HG02973 (cell line): Measurements from ENCODE around the gene CFAP57.

ENCODE experiments used
- ATAC-seq: cut with Tn5 transposase; IDR thresholded peaks from one replicate; pipeline ENCODE4 v1.9.1; 2021; ENCODE audit warnings: moderate library complexity; ENCODE audit not compliant: unreplicated experiment

CFAP57 gene

DNA sequence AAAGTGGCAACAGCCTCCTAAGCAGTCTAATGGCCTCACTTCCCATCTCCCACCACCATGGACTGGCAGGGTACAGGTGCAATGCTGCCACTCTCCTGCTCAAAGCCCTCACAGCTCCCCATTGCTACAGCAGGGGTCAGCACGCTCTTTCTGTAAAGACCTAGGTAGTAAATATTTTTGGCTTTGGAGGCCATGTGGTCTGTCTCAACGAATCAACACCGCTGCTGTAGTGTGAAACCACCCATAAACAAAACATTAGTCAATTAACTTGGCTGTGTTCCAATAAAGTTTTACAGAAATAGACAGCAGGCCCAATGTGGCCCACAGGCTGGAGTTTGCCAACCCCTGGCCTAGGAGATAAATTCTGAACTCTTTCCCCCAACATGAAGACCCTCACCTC is 53.0 kb downstream of the CFAP57 start:
- no peak for ATAC-seq

DNA sequence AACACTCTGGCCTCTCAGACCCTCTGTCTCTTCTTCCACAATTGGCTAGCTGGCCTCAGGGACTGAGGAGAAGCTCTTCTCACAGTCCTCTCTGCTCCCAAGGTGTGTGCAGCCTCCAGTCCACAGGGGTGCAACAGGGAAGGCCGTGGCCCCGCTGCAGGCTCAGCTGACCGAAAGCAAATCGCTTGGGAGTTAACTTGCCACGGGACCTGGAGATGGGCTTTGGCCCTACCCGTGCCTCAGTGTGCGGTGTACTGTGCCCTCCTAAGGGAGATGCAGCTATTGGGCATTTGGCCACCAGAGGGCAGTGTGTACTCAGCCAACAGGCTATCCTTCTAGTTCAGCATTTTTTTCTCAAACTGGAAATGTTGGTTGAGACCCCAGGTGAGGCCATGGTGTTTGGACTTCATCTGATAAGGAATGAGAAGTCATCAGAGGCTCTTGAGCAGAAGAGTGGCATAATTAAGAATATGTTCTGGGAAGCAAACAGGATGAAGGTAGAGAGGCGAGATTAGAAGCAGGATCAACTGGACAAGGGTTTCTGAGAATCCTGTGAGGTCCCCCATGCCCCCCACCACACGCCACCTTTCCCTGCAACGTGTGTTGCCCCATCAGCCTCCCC is 55.1 kb downstream of the CFAP57 start:
- peak; percentile 58 for ATAC-seq

DNA sequence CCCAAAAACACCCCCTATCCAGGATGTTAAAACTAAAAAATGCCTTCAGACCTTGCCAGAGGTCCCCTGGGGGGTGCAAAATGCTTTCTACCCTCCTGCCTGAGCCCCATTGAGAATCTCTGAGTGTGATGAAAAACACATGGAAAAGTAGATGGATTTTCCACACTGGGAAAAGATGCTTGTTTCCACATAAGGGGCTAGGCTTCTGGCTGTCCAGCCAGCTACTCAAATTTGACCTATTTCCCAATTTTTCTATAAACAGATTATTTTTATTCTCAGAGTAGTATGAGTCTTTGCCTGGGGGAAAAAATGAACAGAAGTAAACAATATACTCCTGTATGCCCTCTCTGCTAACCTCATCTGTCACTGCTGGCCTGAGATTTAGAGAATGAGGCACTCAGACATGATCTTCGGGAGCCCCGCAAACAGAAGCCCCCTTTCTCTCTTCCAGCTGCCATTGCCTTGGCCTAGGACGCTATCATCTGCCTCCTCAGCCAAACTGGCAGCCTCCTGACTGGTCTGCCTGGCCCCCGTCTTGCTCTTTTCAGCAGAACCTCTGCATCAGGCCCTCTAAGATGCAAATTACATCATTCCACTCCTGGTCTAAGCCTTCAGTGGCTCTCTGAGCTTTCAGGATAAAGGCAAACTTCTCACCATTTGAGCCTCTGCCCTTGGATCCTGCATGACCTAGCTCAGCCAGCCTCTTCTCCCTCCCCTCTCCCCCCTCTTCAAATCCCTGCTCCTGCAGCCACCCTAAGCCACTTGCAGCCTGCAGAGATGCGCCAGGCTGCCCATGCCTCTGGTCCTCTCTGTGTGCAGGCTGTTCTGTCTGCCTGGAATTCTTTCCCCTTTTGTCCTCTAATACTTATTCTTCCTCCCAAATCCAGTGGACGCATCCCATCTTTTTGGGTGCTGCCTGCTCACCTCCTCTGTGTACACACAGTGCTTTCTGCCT is 58.0 kb downstream of the CFAP57 start:
- ATAC-seq: no peak

DNA sequence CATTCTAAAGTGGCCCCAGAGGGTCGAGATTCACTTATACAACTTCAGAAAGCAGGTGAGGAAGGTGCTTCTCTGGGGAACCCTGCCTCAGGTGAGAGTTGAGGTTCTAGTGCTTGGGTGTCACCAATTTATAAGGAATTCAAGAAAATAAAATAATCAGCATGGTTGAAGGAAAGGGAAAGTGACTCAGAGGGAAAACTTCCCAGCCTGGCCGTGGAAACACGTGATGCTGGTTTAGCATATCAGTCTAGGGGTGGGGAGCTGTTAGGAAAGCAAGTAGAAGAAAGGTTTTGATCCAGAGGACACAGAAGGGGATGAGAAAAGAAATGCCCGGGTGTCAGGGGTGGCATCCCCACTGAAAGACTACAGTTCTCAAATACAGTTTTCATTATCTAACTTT is 59.9 kb downstream of the CFAP57 start:
- ATAC-seq: no peak

DNA sequence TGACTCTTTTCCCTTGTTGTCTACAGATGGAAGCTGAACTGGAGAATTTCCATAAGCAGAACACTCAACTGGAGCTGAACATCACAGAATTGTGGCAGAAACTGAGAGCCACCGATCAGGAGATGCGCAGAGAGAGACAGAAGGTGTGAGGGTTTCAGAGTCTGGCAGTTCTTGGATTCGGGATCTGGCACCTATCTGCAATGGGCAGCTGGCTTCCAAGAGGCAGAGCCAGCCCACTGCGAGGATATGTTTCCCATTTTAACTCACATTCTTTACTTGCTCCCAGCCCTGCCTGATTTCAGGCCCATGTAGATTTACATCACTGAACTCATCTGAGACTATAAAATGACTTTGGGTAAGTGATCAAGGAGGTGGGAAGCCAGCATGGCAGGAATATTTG is 60.4 kb downstream of the CFAP57 start:
- ATAC-seq: no peak

DNA sequence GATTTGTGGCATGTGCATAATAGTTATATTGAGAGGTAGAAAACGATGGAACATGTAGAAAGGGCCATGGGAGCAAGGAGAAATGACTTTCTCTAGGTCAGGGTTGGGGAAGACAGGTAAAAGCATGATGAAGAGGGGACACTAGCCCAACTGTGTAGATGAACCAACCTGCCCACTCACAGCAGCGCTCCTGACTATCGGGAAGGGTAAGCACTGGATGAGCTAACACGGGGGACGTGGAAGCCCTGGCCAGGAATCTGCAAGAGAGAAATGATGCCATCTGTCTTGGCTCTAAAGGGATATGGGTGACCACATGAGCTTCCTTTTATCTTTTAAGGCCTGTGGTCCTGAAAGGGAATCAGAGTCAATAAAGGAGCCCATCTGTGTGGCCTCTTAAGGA is 61.5 kb downstream of the CFAP57 start:
- ATAC-seq: no peak

DNA sequence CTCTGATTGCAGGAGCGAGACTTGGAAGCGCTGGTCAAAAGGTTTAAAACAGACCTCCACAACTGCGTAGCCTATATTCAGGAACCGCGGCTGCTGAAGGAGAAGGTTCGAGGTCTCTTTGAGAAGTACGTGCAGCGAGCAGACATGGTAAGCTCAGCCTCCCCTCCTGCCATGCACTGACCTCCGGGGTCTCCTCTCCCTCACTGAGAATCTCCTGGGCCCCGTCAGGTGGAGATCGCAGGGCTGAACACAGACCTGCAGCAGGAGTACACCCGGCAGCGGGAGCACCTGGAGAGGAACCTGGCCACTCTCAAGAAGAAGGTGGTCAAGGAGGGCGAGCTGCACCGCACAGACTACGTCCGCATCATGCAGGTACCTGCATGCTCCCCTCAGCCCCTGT is 62.1 kb downstream of the CFAP57 start:
- no peak for ATAC-seq

DNA sequence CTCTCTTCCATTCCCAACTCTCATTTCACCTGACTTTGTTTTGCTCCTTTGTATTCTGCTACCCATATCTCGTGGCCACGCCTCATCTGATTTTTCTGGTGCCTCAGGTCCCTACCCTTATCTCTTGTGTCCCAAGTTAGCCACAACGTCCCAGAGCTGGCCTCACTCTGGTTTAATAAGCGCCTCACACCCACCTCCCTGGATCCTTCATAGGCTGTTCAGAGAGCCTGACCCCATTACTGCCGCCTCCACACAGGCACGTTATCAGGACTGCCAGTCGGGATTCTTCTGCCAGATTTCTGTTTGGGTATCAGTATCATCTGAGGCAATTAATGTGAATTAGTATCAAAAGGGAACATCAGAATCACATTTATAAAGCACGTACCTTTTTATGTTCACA is 62.9 kb downstream of the CFAP57 start:
- no peak for ATAC-seq

DNA sequence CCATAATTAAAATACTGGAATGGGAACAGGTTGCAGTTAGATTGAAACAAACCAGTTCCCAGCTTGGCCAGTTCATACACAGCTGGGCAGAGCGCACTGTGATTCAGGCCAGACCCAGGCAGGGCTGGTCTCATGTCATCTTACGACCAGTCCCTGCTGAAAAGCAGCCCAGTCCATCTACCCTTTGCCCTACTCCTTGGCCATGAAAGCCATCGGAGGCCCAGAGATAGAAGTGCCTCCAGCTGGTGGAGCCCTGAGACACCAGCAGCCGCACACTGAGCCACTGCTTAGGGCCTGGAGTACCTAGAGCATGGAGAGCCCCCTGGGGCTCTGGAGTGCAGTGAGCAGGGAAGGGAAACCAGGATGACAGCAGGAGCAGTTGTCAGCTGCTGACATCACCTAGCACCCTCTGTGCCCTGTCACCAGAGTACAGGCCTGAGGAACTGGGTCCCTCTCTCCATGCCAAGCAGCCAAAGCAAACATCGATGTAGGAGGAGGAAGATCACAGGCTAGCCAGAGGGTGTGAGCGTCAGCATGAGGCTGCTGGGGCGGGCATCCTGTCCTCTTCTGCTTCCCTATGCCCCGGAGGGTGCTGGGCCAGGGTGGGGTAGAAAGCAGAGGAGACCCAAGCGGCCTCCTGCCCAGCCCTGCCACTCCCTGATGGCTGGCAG is 63.5 kb downstream of the CFAP57 start:
- ATAC-seq: no peak

DNA sequence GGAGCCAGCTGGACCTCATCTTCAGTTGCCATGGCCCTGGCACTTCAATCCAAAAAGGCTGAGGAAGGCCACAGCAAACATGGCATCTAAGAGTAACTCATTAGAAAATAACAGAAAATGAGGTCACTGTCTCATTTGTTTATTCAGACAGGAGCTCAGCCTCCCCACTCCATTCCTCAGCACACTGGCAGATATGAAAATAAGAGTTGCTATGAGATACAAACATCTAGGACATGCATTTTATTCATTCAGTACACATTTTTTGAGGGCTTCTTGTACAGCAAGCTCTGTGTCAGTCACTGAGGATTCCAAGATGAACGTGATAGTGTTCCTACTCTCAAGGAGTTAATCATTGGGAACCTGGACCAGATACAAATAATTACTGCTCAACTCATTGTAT is 65.0 kb downstream of the CFAP57 start:
- ATAC-seq: no peak

DNA sequence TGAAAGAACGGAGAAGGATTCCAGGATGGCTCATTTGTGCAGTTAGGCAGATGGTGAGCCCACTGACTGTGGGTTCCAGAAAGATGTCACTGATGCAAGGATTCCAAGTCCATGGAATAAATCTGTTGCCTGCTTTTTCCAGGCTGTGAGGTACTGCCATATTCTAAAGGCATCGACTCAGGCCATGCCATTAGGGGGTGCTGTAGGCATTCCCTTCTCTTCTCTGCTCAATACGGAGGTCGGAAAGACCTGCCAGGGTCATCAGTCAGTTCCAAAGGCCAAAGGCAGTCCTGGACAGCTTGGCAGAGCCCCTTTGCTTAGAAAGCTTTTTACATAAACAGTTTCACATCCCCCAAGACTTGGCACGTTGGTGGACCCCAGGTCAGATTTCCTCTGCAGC is 66.0 kb downstream of the CFAP57 start:
- ATAC-seq: no peak

DNA sequence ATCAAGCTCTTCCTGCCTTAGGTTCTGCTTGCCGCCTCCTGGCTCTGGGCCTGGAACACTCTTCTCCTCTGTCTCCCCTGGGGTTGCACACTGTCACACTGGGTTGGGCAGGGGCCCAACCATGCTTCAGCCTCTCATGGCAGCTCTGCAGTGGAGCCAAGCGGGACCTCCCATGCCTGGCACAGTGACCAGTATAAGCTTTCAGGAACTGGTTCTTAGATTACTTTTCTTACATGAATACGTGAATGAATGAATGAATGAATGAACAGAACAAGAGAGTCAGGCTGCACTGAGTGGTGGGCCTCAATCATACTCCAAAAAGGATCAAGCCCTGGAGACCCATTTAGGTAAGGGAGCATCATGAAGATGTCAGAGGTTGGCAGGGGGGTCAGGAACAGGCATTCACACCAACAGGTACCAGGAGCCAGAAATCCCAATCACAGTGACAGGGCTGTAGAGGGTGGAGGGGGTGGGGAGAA is 66.9 kb downstream of the CFAP57 start:
- no peak for ATAC-seq

DNA sequence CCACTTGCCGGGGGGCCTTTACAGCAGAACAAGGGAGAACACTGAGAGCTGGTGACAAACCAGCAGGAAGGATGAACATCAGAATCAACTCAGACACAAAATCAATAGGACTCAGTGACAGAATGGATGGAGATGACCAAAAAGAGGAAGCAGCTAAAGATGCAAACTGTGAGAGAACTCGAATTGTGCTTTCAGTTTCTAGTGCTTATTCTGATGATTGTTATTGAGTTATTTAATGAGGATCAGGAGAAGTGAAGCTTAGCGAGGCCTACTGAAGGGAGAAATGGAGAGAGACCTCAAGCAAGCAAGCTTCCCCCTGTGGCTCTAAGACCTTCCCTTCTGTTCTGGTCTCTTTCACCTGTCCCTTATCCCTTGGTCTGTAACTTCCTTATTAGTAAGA is 67.4 kb downstream of the CFAP57 start:
- ATAC-seq: no peak

DNA sequence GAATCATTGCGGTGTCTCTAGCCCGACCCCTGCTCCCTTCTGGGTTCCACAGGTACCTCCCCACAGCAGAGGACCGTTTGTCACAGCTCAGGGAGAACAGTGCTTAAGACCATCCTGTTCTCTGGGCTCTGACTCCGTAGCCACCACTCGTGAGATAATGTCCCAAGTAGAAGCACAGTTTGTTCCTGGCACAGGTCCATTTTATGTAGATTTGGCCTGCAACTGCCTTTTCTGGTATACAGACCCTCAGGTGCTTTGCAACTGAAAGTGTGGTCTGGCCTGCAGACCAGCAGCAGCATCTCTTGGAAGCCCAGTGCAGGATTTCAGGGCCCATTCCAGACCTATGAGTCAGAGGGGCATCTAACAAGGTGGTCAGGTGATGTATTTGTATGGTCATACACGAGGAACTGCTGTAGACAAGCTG is 69.3 kb downstream of the CFAP57 start:
- no peak for ATAC-seq

DNA sequence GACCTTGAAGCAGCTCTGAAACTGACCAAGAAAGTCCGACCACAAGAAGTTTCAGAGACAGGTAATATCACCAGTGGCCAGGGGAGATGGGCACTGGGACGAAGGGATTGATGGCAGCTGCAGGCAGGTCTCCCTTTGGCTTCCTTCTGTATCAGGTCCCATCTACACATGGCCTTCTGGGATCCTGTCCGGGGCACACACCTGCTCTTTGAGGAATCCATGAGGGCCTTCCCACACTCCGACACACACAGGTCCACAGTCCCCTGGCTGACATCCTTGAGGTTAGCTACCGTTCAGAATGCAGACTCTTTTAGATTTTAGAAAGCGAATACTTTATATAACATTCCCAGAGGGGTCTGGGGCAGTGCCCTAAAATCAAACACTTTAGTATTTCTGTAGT is 71.2 kb downstream of the CFAP57 start:
- ATAC-seq: no peak

DNA sequence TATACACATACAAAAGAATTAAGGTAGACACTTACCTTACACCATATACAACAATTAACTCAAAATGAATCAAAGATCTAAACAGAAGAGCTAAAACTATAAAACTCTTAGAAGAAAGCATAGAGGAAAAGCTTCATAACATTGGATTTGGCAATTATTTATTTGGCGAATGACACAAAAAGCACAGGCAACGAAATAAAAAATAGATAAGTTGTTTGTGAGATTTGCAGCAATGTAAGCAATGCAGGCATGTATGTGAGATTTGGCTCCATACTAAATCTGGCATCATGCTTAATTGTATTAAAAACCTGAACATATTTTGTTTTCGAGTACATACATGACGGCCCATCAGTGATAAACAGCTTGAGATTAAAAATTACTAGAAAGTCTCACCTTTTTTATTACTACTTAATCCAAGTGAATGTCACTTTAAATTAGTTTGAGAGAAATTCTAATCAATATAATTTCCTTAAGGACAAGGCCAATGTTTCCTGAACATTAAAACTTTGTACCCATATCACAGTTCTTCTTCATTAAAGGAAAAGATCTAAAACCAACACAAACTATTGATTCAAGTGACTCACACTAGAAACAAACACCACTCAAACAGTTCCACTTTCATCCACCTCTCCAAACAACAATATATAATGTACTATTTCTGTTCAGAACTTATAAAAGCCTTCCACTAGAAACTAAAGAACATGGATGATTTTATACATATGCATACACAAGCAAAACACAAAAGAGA is 74.5 kb downstream of the CFAP57 start:
- no peak for ATAC-seq

DNA sequence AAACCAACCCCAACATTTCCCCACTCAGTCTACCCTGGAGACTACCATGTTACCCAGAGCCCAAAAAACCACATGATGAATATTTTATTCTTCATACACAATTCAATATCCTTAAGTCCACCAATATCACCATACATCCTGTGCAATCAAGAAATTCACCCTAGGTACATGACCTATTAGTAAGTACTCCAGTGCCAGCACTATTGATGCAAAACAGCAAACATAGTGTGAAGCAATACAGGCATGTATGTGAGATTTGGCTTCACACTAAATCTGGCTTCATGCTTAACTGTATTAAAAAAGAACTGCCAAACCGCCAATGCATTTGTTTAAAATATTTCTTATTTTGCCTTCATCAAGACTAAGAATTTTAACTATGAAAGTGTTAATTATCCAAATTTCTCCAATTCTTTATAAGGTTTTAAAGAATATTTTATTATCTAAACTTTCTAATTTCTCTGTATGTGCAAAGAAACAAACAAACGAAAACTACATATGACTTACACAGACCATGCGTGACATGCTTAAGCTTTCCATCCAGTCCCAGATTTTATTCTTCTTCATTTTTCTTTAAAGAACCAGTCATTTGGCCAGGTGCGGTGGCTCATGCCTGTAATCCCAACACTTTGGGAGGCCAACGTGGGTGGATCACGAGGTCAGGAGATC is 75.3 kb downstream of the CFAP57 start:
- ATAC-seq: no peak

DNA sequence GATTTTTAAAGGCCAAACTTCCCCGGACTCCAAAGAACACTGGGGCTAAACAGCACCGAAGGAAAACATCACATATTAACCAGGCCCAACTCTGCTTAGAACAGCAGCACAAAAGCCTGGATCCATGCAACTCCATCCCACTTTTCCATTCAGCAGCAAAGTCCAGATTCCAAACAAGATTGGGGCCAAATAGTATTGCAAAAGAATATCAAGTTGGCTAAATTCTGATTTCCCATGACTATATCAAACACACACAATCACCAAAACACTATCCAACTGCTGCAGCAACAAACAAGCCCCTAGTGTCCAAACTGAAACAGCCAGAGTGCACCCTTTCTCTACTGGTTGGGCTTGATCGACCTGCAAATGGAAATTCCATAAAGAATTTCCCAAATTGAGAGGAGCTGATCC is 78.2 kb downstream of the CFAP57 start:
- no peak for ATAC-seq

DNA sequence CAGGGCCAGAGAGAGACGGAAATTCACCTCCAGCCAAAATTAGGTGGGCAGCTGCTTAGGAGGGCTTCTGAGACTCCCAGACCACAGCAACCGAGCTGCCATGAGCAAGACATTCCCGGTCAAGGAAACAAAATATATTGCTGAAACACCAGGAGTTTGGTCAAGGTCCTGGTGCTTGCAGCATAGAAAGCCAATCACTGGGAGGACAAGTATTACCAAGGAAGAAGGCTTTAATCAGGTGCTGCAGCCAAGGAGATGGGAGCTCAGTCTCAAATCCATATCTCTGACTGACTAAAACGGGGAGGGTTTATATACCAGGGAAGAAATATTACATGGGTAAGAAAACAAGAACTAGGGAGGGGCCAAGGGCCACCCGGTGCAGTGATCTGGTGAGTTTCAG is 78.9 kb downstream of the CFAP57 start:
- no peak for ATAC-seq

DNA sequence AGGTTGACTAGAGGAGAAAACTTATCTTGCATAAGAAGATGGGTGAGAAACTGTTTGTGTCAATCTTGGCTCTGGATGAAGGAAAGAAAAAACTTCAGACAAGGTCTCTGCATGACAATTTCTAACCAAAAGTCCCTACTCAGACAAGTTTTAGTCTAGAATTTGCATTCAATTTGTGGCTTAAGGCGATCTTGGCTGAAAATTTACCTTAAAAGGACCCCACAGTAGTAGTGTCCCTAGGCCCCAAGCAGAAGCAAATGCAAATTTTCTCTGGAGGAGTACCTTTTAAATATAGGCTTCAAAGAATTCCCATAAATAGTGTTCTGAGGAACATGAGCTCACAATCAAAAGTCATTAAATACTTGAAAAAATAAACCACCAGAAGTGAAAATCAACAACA is 80.1 kb downstream of the CFAP57 start:
- ATAC-seq: no peak

DNA sequence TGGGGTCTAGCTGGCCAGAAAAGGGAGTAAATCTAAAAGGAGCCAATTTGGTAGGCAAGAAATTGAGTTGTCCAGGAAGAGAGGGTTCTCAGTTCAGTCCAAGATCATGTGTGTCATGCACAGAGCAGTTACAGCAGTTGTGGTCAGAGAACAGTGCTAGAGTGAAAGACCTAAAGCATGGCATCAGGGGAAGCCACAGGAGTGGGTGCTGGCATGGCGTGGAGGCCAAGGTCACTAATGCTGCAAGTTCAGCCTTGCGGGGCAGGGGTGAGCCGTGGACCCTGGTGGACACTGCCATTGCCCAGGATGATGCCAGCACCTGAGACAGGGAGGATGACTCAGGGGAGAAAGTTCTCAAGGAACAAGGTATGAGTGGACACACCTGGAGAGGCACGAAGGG is 81.0 kb downstream of the CFAP57 start:
- no peak for ATAC-seq
